HEK293 (cell line): ENCODE data around the gene HOXB8.

Experiments used
- ATF2 ChIP-seq: fragments of 450-650 bp; formaldehyde crosslinking; IDR thresholded peaks from 2 replicates; pipeline ENCODE4 v1.5.1; 2016; ENCODE audit warnings: missing biosample characterization, missing genetic modification characterization, low read depth
- CTCF ChIP-seq: fragments of 450-650 bp; formaldehyde crosslinking; IDR thresholded peaks from 2 replicates; pipeline ENCODE4 v1.5.1; 2016; ENCODE audit warnings: missing biosample characterization, missing genetic modification characterization
- PBX3 ChIP-seq: sonication (generic); formaldehyde crosslinking; IDR thresholded peaks from 2 replicates; pipeline ENCODE4 v1.8.1; 2022; ENCODE audit warnings: mild to moderate bottlenecking, moderate library complexity, missing genetic modification reagents
- REST ChIP-seq: fragments of 450-650 bp; formaldehyde crosslinking; IDR thresholded peaks from 2 replicates; pipeline ENCODE4 v1.5.1; 2016; ENCODE audit warnings: missing biosample characterization, missing genetic modification characterization
- YY1 ChIP-seq: fragments of 450-650 bp; formaldehyde crosslinking; IDR thresholded peaks from 2 replicates; pipeline ENCODE4 v1.5.1; 2018; ENCODE audit warnings: missing biosample characterization, missing genetic modification characterization
- ZNF184 ChIP-seq: fragments of 450-650 bp; IDR thresholded peaks from 2 replicates; pipeline ENCODE4 v1.5.1; 2018; ENCODE audit warnings: missing biosample characterization, mild to moderate bottlenecking, missing genetic modification characterization

- TF ChIP-seq CTCF, result no peak
- TF ChIP-seq ATF2 (tag by site-specific recombination), result no peak
- no peak for TF ChIP-seq ZNF184 (tag by site-specific recombination)
- no peak for TF ChIP-seq REST (tag by site-specific recombination)
- no peak for TF ChIP-seq PBX3
- TF ChIP-seq YY1 (tag by site-specific recombination), result no peak
Measured at GRCh38 chr17:48578616-48579470, 36.2 kb downstream of the HOXB8 start.
